Cardiac fibroblast (primary cell): ENCODE data around the gene SRPX.

Experiments
- DNase-seq, 2 donors: peaks; one replicate each; pipeline versions ENCODE4 v3.0.0 to v3.0.0-alpha.2; 2010; ENCODE audit warnings: low read depth in 2 of 2
- H3K4me3 ChIP-seq, 2 donors: replicated peaks in 1 of 2; 1 replicate in 1 of 2; 2 replicates in 1 of 2; pipeline ENCODE4 v1.5.1; 2011; ENCODE audit warnings: low read depth in 2 of 2, low read length in 2 of 2, mild to moderate bottlenecking in 2 of 2, moderate library complexity in 1 of 2
- CTCF ChIP-seq: IDR thresholded peaks from one replicate; pipeline ENCODE4 v1.5.1; 2011; ENCODE audit warnings: low read depth, mild to moderate bottlenecking, low read length, inconsistent platforms

SRPX gene

GRCh38 chrX:38211891-38212635, 8.6 kb downstream of the SRPX start:
- peak; percentile 57 to 80 for DNase-seq
- no peak for TF ChIP-seq CTCF
- no peak overlapping the region for H3K4me3 ChIP-seq

- DNase-seq = no peak
- no peak overlapping the region for H3K4me3 ChIP-seq
- no peak for TF ChIP-seq CTCF
Measured at GRCh38 chrX:38206542-38206941, 14.1 kb downstream of the SRPX start.

GRCh38 chrX:38206036-38206435, 14.6 kb downstream of the SRPX start:
- peak; percentile 7 for TF ChIP-seq CTCF
- H3K4me3 ChIP-seq = no peak overlapping the region
- peak in 1 of 2 donors; percentile 60 for DNase-seq

- DNase-seq = no peak
- TF ChIP-seq CTCF = no peak
- H3K4me3 ChIP-seq = no peak overlapping the region
Measured at GRCh38 chrX:38205039-38205438, 15.6 kb downstream of the SRPX start.

- peak; percentile 41 for TF ChIP-seq CTCF
- H3K4me3 ChIP-seq = no peak overlapping the region
- DNase-seq = peak in 1 of 2 donors; percentile 42
Measured at GRCh38 chrX:38192007-38192810, 28.5 kb downstream of the SRPX start.

- no peak for DNase-seq
- H3K4me3 ChIP-seq = no peak overlapping the region
- no peak for TF ChIP-seq CTCF
Measured at GRCh38 chrX:38189431-38190250, 31.0 kb downstream of the SRPX start.
